IPS DF 6.9 (cell line): Measurements from ENCODE around the gene CSGALNACT2.

Experiments
- DNase-seq: peaks from one replicate; pipeline ENCODE4 v3.0.0-alpha.2; 2013; ENCODE audit warnings: low read depth, low spot score
- H3K27ac ChIP-seq: one replicate; pipeline ENCODE4 v1.5.1; 2013; ENCODE audit warnings: low read length, control low read depth
- H3K27me3 ChIP-seq: 2 replicates; pipeline ENCODE4 v1.6.1; 2013; ENCODE audit warnings: mild to moderate bottlenecking, low read length; ENCODE audit not compliant: control insufficient read depth, insufficient read depth
- H3K36me3 ChIP-seq: 2 replicates; pipeline ENCODE4 v1.6.1; 2013; ENCODE audit warnings: low read length; ENCODE audit not compliant: control insufficient read depth, insufficient read depth
- H3K4me1 ChIP-seq: 2 replicates; pipeline ENCODE4 v1.6.1; 2013; ENCODE audit warnings: low read length; ENCODE audit not compliant: control insufficient read depth, insufficient read depth
- H3K4me3 ChIP-seq: 2 replicates; pipeline ENCODE4 v1.5.1; 2013; ENCODE audit warnings: mild to moderate bottlenecking, low read length
- H3K9me3 ChIP-seq: 2 replicates; pipeline ENCODE4 v1.6.1; 2013; ENCODE audit warnings: low read length, inconsistent platforms; ENCODE audit not compliant: control insufficient read depth, insufficient read depth
- WGBS: extraction: QIAGEN DNeasy Blood & Tissue Kit; methylation state at CpG from one replicate; pipeline ENCODE4 v1.1.7; 2013; ENCODE audit warnings: mixed read lengths, missing lambda C conversion rate; ENCODE audit not compliant: insufficient read length, insufficient coverage; 5-methylcytosine and 5-hydroxymethylcytosine counted together

CSGALNACT2 gene

DNA sequence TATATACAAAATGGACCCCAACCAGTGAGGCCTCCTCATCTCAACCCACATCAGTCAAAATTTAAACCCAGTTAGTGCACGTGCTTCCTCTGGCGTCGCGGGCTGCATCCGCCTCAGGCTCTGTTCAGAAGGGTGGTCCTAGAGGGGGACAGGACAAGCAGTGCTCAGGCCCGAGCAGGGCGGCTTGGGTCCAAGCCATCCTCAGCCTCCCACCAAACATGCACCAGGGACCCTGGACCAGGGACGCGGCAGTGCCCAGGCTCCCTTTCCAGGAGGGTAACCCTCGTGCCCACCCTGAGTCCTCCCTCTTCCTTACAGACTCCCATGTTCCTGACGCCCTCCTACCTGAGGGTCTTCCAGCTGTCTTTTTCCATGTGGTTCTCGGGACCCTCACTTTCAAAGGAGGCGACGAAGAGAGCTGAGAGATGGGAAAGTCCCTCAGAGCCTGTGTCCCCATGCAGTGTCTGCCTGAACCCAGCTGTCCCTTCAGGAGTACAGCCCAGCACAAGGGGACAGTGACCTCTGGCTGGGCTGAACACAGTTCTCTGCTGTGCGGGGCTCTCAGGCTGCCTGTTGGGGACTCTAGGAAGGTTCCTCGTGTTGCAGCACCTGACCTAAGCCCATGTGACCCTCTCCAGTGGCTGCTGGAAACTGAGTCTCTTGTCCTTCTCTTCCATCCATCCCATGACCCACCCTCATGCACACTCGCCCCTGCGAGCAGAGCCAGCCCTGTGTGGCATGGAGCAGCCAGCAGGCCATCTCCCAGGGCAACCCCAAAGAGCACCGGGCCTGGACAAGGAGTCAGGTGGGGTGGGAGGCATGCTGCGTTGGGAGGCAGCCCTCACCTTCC lies 58.1 kb downstream of the CSGALNACT2 start:
- H3K9me3 ChIP-seq, result no peaks in the 10 kb centered on the region
- no peak overlapping the region for H3K27ac ChIP-seq
- H3K4me1 ChIP-seq, result no peaks in the 10 kb centered on the region; the same call in 1 of the 2 replicates
- H3K27me3 ChIP-seq, result no peaks in the 10 kb centered on the region
- DNase-seq, result no peak
- H3K4me3 ChIP-seq, result no peak overlapping the region
- WGBS, result no CpG with 5 or more reads among the region's 20 CpGs
- peaks cover 44% of the 10 kb centered on the region for H3K36me3 ChIP-seq

DNA sequence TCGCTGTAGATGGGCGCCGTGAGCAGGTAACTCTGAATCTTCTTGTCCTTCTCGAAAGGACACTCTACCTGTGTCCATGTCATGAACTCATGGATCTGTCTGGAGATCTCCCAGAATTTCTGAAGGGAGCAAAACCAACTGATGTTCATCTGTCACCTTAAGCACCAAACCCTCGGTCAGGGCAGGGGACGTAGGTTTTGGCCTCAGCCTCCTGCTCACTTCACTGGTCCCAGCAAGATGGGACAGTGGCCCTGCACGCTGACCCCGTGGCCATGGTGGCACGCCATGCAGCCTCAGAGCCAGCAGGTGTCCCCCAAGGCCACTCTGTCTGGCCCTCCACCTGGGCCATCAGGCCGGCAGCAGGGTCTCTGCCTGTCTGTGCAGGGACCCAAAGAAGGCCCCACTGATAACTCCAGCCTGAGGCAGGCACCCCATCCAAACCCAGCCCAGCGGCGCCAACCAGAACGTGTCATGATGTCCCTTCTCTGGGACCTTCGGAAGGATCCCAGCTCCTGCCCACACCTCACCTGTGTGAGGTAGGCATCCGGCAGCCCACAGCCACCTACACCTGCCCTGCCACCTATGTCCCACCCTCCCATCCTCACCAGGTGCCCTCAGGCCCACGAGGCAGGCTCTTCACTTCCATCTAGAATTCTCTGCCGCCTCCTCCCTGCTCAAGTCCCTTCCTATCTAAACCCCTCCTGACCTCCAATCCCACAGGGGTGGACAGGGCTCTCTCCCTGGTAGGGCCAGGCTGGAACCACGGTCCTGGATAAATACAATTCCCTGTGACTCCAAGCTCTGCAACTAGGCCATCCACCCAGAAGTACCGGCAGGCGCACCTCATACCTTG lies 59.0 kb downstream of the CSGALNACT2 start:
- Histone ChIP-seq H3K4me3 (no peak overlapping the region), H3K4me1 (peaks cover 2% of the 10 kb centered on the region), H3K27ac (no peak overlapping the region), H3K27me3 (no peaks in the 10 kb centered on the region), H3K36me3 (peaks cover 44% of the 10 kb centered on the region), H3K9me3 (no peaks in the 10 kb centered on the region)
- WGBS, result no CpG with 5 or more reads among the region's 20 CpGs
- no peak for DNase-seq

DNA sequence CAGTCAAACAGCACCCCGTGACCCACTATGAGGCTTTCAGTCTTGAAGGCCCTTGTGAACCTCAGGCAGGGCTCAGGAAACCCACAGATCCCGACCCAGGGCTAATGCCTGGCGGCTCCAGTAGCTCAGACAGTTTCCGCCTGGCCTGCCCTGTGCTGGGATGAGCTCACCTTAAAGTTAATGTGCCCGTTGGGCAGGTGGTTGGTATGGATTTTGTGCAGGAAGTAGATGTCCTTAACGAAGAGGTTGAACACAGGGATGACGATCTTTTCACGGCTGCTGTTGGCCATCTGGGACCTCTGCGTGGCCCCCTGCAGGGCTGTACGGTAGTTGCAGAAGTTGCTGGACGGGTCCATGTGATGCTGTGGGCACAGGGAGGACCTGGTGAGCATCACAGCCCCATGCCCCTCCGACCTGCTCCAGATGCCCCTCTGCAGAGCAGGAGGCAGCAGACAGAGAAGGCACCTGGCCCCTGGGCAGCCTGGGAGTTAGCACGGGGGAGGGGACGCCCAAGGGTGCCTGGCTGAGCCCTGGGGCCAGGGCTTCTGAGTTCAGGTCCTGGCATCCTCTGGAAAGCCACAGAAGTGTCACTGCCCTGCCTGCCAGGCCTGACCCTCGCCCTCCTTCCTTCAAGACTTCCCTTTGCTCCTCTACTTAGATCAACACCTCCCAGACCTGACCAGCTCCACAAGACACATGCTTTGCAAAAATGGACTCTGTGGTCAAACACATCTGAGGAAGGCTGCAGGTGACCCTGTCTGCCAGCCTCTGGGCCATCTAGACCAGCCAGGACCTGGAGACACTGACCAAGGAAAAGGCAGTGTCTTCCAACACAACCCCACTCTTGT lies 59.8 kb downstream of the CSGALNACT2 start:
- no peaks in the 10 kb centered on the region for H3K9me3 ChIP-seq
- peaks cover 44% of the 10 kb centered on the region for H3K36me3 ChIP-seq
- H3K27me3 ChIP-seq, result no peaks in the 10 kb centered on the region
- no CpG with 5 or more reads among the region's 15 CpGs for WGBS
- DNase-seq, result no peak
- H3K4me1 ChIP-seq, result peaks cover 2% of the 10 kb centered on the region
- H3K27ac ChIP-seq, result no peak overlapping the region
- H3K4me3 ChIP-seq, result no peak overlapping the region

DNA sequence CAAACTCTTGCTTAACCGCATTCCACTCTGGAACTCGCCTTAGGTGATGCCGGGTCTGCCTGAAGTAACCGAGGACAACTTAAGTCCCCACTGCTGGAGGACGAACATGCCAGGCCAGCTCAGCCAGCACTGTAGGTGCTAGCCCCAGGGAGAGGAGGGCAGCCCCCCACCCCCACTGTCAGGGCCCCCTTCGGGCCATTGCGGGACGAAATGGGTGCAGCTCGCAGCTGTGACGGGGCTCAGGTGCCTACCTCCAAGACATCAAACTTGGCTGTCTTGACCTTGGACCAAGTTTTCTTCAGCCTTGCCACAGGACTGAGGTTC lies 60.4 kb downstream of the CSGALNACT2 start:
- DNase-seq, result no peak
- no peaks in the 10 kb centered on the region for H3K27me3 ChIP-seq
- no peak overlapping the region for H3K4me3 ChIP-seq
- H3K4me1 ChIP-seq, result peaks cover 2% of the 10 kb centered on the region
- H3K9me3 ChIP-seq, result no peaks in the 10 kb centered on the region
- WGBS, result no CpG with 5 or more reads among the region's 10 CpGs
- H3K36me3 ChIP-seq, result peaks cover 44% of the 10 kb centered on the region
- H3K27ac ChIP-seq, result no peak overlapping the region

DNA sequence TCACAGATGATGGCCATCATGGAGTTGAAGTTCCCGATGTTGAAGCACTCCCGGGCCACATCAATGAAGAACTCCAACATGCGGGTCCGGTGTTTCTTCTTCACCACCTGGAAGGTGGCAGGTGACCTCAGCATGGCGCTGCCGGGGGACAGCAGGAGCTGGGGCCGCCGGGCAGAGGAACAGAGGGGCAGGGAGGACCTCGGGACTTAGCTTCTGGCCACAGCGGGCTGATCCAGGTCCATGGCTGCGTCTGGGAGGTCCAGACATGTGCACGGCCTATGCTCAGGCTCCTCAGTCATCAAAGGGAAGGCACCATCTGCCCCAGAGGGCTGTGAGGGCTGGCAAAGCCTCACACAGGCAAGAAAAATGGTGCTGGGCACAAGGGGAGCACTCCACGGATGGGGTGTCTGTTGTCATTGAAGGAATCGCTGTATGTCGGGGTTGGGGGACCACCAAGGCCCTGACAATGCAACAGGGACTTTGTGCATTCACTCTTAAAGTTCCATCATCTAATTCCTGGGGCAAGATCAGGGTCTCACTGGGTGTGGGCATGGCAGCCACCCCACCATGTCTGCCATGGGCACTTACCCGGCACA lies 60.9 kb downstream of the CSGALNACT2 start:
- no peaks in the 10 kb centered on the region for H3K27me3 ChIP-seq
- H3K27ac ChIP-seq, result no peak overlapping the region
- H3K4me1 ChIP-seq, result peaks cover 2% of the 10 kb centered on the region; the same call in 1 of the 2 replicates
- peaks cover 44% of the 10 kb centered on the region for H3K36me3 ChIP-seq
- DNase-seq, result no peak
- no peaks in the 10 kb centered on the region for H3K9me3 ChIP-seq
- H3K4me3 ChIP-seq, result no peak overlapping the region
- no CpG with 5 or more reads among the region's 16 CpGs for WGBS

DNA sequence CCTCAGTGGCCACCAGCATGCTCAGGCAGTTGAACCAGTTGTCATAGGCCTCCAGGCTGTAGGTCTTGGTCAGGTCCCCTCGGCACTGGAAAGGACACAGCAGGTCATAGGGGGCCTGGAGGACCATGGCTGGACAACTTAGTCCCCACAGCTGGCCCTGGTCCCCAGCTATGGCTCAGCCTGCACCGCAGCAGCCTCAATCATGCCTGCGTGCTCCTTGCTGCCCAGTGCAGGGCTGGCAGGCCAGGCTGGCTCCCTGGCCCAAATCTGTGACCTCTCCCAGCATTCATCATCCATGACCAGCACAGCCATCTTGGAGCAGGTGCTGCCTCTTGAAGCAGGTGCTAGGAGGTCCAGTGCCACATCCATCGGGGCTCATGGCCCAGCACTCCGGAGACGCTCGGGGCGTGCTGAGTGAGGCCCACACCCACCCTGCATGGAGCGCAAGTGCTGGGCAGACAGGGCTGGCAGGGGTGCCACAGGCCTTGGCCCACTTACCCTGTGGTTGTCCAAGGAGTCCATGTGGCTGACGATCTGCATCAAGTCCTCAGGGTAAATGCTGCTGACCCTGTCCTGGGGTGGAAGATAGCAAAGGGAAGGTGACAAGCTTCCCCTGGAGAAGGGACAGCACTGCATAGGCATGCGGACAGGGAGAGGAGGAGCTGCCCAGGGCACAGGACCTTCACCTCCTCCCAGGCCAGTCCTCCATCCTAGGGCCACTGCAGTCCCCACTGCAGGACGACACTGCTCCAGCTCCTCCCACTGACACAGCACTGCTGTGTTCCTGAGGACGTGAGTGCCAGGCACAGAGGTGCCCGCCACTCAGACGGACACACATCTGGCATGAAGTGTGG lies 61.7 kb downstream of the CSGALNACT2 start:
- Histone ChIP-seq H3K4me1 (peaks cover 2% of the 10 kb centered on the region; the same call in 1 of the 2 replicates), H3K27me3 (no peaks in the 10 kb centered on the region), H3K36me3 (peaks cover 44% of the 10 kb centered on the region), H3K4me3 (no peak overlapping the region), H3K27ac (no peak overlapping the region), H3K9me3 (no peaks in the 10 kb centered on the region)
- WGBS, result no CpG with 5 or more reads among the region's 15 CpGs
- DNase-seq, result no peak

DNA sequence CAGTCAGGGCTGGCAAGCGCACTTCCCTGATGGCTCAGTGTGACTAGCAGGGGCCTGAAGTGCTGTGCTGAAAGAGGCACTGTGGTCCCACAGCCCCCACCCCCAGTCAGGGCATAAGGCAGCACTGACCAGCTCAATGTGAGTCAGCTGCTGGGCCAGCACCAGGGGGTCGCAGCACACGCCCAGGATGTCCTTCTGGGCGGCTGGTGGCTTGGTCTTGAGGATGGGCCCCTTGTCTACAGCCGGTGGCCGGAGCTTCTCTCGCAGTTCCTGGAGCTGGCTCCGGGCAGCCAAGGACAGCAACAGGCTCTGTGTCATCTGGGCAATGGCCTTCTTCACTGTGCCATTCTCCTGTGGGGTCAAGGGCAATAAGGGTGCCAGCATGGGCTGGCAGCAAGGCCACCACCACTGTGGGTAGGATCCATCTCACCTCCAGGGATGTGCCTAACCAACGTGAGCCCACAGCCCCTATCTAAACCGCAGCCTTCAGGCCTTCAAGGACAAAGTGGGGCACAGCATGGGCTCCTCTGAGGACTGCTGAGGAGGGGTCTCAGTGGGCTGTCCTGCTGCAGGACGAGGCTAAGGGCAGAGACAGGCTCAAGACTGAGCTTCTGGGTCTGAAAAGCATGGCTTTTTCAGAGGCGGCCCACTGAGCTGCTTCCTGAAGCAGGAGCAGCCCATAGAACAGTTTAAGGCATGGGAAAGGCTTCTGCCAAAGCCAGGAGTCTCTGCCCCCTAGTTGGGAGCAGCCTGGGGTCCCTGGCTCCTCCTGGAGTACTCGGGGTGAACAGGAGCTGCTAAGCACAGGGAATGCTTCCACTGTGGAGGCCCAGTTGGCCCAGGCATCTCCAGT lies 62.5 kb downstream of the CSGALNACT2 start:
- WGBS, result no CpG with 5 or more reads among the region's 13 CpGs

DNA sequence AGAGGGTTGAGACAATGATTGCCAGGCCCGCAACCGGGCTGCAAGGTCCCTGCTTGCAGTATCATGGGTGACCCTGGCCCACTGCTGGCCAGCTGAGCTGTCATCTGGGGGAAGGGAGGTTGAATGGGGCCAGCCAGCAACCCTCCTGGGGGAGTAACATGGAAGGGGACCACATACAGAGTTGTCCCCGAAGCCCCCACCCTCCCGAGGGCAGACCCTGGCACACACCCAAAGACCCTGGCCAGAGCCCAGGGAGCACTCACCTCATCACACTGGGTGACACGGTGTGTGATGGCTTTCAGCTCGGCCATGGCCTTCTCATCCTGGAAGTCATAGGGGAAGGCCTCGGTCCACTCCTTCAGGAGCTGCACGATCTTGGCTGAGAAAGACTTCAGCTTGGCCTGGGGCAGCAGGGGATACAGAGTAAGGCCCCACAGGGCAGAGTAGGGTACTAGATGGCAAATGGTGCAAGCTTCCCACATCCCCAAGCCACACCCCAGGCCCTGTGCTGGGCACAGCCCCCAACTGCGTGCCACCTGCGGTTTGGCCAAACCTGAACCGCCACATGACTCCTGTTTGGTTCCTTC lies 63.4 kb downstream of the CSGALNACT2 start:
- H3K9me3 ChIP-seq, result no peaks in the 10 kb centered on the region
- no peaks in the 10 kb centered on the region for H3K27me3 ChIP-seq
- H3K27ac ChIP-seq, result no peak overlapping the region
- no peak overlapping the region for H3K4me3 ChIP-seq
- no peak for DNase-seq
- WGBS, result no CpG with 5 or more reads among the region's 11 CpGs
- H3K36me3 ChIP-seq, result peaks cover 38% of the 10 kb centered on the region
- peaks cover 2% of the 10 kb centered on the region; the same call in 1 of the 2 replicates for H3K4me1 ChIP-seq

More for the DNA sequence above, 62.5 kb downstream of the CSGALNACT2 start:
- no peak for DNase-seq
- Histone ChIP-seq H3K4me1 (peaks cover 2% of the 10 kb centered on the region; the same call in 1 of the 2 replicates), H3K27me3 (no peaks in the 10 kb centered on the region), H3K36me3 (peaks cover 41% of the 10 kb centered on the region), H3K27ac (no peak overlapping the region), H3K4me3 (no peak overlapping the region), H3K9me3 (no peaks in the 10 kb centered on the region)
